OCI-LY1 (cell line): Measurements from ENCODE around the gene RPS16.

ENCODE experiments used
- H2AFZ ChIP-seq: fragments of 200-600 bp; sonication (generic), shearing (Covaris generic); 2 replicates; pipeline ENCODE4 v1.6.0; 2014; ENCODE audit warnings: antibody characterized with exemption, mild to moderate bottlenecking, low read length
- H3F3A ChIP-seq: fragments of 200-600 bp; sonication (generic), shearing (Covaris generic); 2 replicates; pipeline ENCODE4 v1.6.0; 2014; ENCODE audit warnings: mild to moderate bottlenecking, antibody characterized with exemption, low read length, moderate library complexity; ENCODE audit not compliant: insufficient read depth
- H3K27ac ChIP-seq: fragments of 200-600 bp; sonication (generic); 2 replicates; pipeline ENCODE4 v1.5.1; 2014; ENCODE audit warnings: low read length, mixed run types, mild to moderate bottlenecking, low read depth; ENCODE audit not compliant: poor library complexity, severe bottlenecking
- H3K27me3 ChIP-seq: fragments of 200-600 bp; sonication (generic); 2 replicates; pipeline ENCODE4 v1.6.0; 2014; ENCODE audit warnings: antibody characterized with exemption, mild to moderate bottlenecking, low read length, moderate library complexity; ENCODE audit not compliant: insufficient read depth
- H3K36me3 ChIP-seq: fragments of 200-600 bp; sonication (generic); 2 replicates; pipeline ENCODE4 v1.6.1; 2014; ENCODE audit warnings: mild to moderate bottlenecking, antibody characterized with exemption, low read length, moderate library complexity, mixed read lengths; ENCODE audit not compliant: insufficient read depth
- H3K4me1 ChIP-seq: fragments of 200-600 bp; sonication (generic); 2 replicates; pipeline ENCODE4 v1.5.1; 2014; ENCODE audit warnings: mild to moderate bottlenecking, low read length, moderate library complexity; ENCODE audit not compliant: insufficient read depth, severe bottlenecking
- H3K4me2 ChIP-seq: fragments of 200-600 bp; sonication (generic), shearing (Covaris generic); 2 replicates; pipeline ENCODE4 v1.6.1; 2014; ENCODE audit warnings: low read length
- H3K4me3 ChIP-seq: fragments of 200-600 bp; sonication (generic); 2 replicates; pipeline ENCODE4 v1.5.1; 2014; ENCODE audit warnings: low read length, low read depth, mild to moderate bottlenecking, mixed read lengths; ENCODE audit not compliant: poor library complexity, severe bottlenecking
- H3K79me2 ChIP-seq: fragments of 200-600 bp; shearing (Covaris generic); 2 replicates; pipeline ENCODE4 v1.6.1; 2016; ENCODE audit warnings: mixed run types, low read length, mixed read lengths; ENCODE audit not compliant: insufficient read depth
- H3K9ac ChIP-seq: fragments of 200-600 bp; sonication (generic), shearing (Covaris generic); 2 replicates; pipeline ENCODE4 v1.6.1; 2014; ENCODE audit warnings: mild to moderate bottlenecking, low read length, mixed read lengths
- H3K9me2 ChIP-seq: fragments of 200-600 bp; sonication (generic), shearing (Covaris generic); 2 replicates; pipeline ENCODE4 v1.6.1; 2014; ENCODE audit warnings: low read depth, mild to moderate bottlenecking, low read length, mixed read lengths
- H3K9me3 ChIP-seq: fragments of 200-600 bp; shearing (Covaris generic); 2 replicates; pipeline ENCODE4 v1.6.1; 2014; ENCODE audit warnings: low read length, mixed read lengths
- H4K20me1 ChIP-seq: fragments of 200-600 bp; sonication (generic), shearing (Covaris generic); 2 replicates; pipeline ENCODE4 v1.6.0; 2016; ENCODE audit warnings: mild to moderate bottlenecking, low read length; ENCODE audit not compliant: insufficient read depth
- CTCF ChIP-seq: fragments of 200-600 bp; sonication (generic), shearing (Covaris generic); IDR thresholded peaks from 2 replicates; pipeline ENCODE4 v1.5.1; 2017; ENCODE audit warnings: mild to moderate bottlenecking, antibody characterized with exemption, low read length, moderate library complexity, mixed read lengths
- EZH2 ChIP-seq: fragments of 200-600 bp; sonication (generic), shearing (Covaris generic); IDR thresholded peaks from 2 replicates; pipeline ENCODE4 v1.8.0; 2017; ENCODE audit warnings: borderline replicate concordance, mixed run types, mild to moderate bottlenecking, antibody characterized with exemption, low read length, moderate library complexity, mixed read lengths

The RPS16 gene

GRCh38 chr19:39472746-39473442 is 37.1 kb upstream of the RPS16 start:
- Histone ChIP-seq H3F3A (no peaks in the 10 kb centered on the region), H4K20me1 (no peaks in the 10 kb centered on the region), H3K9me2 (no peaks in the 10 kb centered on the region), H3K27ac (no peak overlapping the region), H2AFZ (no peak overlapping the region), H3K36me3 (peaks cover 87% of the 10 kb centered on the region), H3K9ac (no peak overlapping the region), H3K4me3 (no peak overlapping the region), H3K79me2 (no peaks in the 10 kb centered on the region), H3K4me2 (no peak overlapping the region), H3K4me1 (no peaks in the 10 kb centered on the region), H3K27me3 (no peaks in the 10 kb centered on the region), H3K9me3 (no peaks in the 10 kb centered on the region)
- TF ChIP-seq CTCF (no peak), EZH2 (no peak)

- Histone ChIP-seq H3K4me1 (no peaks in the 10 kb centered on the region), H3K27me3 (no peaks in the 10 kb centered on the region), H3K79me2 (no peaks in the 10 kb centered on the region), H4K20me1 (no peaks in the 10 kb centered on the region), H3K9ac (no peak overlapping the region), H3K4me2 (no peak overlapping the region), H2AFZ (no peak overlapping the region), H3K27ac (no peak overlapping the region), H3F3A (no peaks in the 10 kb centered on the region), H3K4me3 (no peak overlapping the region), H3K36me3 (peaks cover 96% of the 10 kb centered on the region), H3K9me3 (no peaks in the 10 kb centered on the region), H3K9me2 (no peaks in the 10 kb centered on the region)
- TF ChIP-seq EZH2 (no peak), CTCF (no peak)
Measured at GRCh38 chr19:39471756-39472536, 36.2 kb upstream of the RPS16 start.

GRCh38 chr19:39470724-39471339 is 35.1 kb upstream of the RPS16 start:
- Histone ChIP-seq H3K27me3 (no peaks in the 10 kb centered on the region), H3K9me2 (no peaks in the 10 kb centered on the region), H2AFZ (no peak overlapping the region), H4K20me1 (no peaks in the 10 kb centered on the region), H3K4me2 (no peak overlapping the region), H3K4me3 (no peak overlapping the region), H3K4me1 (no peaks in the 10 kb centered on the region), H3K27ac (no peak overlapping the region), H3K9me3 (no peaks in the 10 kb centered on the region), H3F3A (no peaks in the 10 kb centered on the region), H3K9ac (no peak overlapping the region), H3K36me3 (peaks cover 95% of the 10 kb centered on the region), H3K79me2 (no peaks in the 10 kb centered on the region)
- TF ChIP-seq EZH2 (no peak), CTCF (no peak)
